Measurements from ENCODE around the gene COBLL1. TPM values are rescaled to one million over a fixed set of nuclear protein-coding genes. Genes with fewer than 3 reads are reported as not detected.
"Not testable (repeated sequence)": the region's sequence is repeated elsewhere in the genome, so short reads cannot be mapped to it uniquely, and the experiment has no call there.

Gene COBLL1
- total and polyA plus RNA-seq, 9 donors = 5.6 to 11.0 (median 7.3) TPM

DNA sequence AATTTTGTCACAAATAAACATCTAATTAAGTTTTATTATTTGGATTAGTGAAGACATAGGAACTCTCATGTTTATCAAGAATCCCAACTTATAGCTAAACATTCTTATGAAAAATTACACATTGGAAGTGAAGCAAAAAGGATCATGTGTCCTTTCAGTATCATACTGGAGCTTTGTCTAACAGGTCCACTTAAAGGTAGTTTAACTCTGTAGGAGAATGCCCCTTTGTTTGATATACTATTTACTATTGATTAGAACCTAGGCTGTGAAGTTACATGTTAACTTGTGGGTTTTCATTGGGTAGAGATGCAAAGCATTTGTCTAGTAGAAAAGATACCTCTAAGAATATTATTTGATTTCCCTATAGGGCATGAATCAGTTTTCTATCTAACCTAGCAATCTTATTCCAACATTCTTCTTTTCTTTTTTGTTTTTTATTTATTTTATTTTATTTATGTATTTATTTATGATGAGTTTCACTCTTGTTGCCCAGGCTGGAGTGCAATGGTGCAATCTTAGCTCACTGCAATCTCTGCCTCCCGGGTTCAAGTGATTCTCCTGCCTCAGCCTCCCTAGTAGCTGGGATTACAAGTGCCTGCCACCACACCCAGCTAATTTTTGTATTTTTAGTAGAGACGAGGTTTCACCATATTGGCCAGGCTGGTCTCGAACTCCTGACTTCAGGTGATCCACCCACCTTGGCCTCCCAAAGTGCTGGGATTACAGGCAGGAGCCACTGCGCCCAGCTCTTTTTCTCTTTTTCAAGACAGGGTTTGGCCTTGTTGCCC lies 18.5 kb upstream of the COBLL1 start:
- WGBS (ENCODE audit: insufficient coverage) = 100% methylated on average over 1 of the region's 4 CpGs
- not testable (repeated sequence) for H3K9me3 ChIP-seq (replicated peaks; ENCODE audit: control insufficient read depth, low read depth, low read length); H3K4me1 ChIP-seq (ENCODE audit: control insufficient read depth, insufficient read depth, low read length); H3K27ac ChIP-seq (ENCODE audit: low read length); H3K27me3 ChIP-seq (ENCODE audit: control insufficient read depth, insufficient read depth, low read length); H3K36me3 ChIP-seq (ENCODE audit: control insufficient read depth, insufficient read depth, low read length); DNase-seq; H3K4me3 ChIP-seq (ENCODE audit: low read length)

- Histone ChIP-seq H3K36me3 (ENCODE audit: control insufficient read depth, insufficient read depth, low read length) (no peaks in the 10 kb centered on the region), H3K27ac (ENCODE audit: low read length) (no peak overlapping the region), H3K27me3 (ENCODE audit: control insufficient read depth, insufficient read depth, low read length) (no peaks in the 10 kb centered on the region), H3K9me3 (replicated peaks; ENCODE audit: control insufficient read depth, low read depth, low read length) (no peaks in the 10 kb centered on the region), H3K4me3 (ENCODE audit: low read length) (no peak overlapping the region), H3K4me1 (ENCODE audit: control insufficient read depth, insufficient read depth, low read length) (no peaks in the 10 kb centered on the region)
- no peak for DNase-seq
- 71% methylated on average over 1 of the region's 2 CpGs for WGBS (ENCODE audit: insufficient coverage)
Observed at GRCh38 chr2:164859251-164859818, 17.7 kb upstream of the COBLL1 start.

DNA sequence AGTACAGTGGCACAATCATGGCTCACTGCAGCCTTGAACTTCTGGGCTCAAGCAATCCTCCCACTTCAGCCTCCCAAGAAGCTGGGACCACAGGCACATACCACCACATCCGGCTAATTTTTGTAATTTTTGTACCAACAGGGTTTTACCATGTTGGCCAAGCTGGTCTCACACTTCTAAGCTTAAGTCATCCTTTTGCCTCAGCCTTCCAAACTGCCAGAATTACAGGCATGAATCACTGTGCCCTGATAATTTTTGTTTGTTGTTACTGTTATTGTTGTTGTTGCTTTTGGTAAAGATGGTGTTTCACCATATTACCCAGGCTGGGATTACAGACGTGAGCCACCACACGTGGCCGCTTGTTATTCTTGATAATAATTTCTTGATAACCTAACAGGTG lies 10.5 kb upstream of the COBLL1 start:
- Histone ChIP-seq H3K4me3 (ENCODE audit: low read length) (no peak overlapping the region), H3K36me3 (ENCODE audit: control insufficient read depth, insufficient read depth, low read length) (no peaks in the 10 kb centered on the region), H3K27me3 (ENCODE audit: control insufficient read depth, insufficient read depth, low read length) (no peaks in the 10 kb centered on the region), H3K4me1 (ENCODE audit: control insufficient read depth, insufficient read depth, low read length) (no peaks in the 10 kb centered on the region), H3K27ac (ENCODE audit: low read length) (no peak overlapping the region), H3K9me3 (replicated peaks; ENCODE audit: control insufficient read depth, low read depth, low read length) (no peaks in the 10 kb centered on the region)
- no CpG with 5 or more reads among the region's 4 CpGs for WGBS (ENCODE audit: insufficient coverage)
- no peak for DNase-seq

GRCh38 chr2:164850235-164850634 lies 8.6 kb upstream of the COBLL1 start:
- no peaks in the 10 kb centered on the region for H3K4me1 ChIP-seq (ENCODE audit: control insufficient read depth, insufficient read depth, low read length)
- no peaks in the 10 kb centered on the region for H3K27me3 ChIP-seq (ENCODE audit: control insufficient read depth, insufficient read depth, low read length)
- DNase-seq = peak; percentile 48
- H3K4me3 ChIP-seq (ENCODE audit: low read length) = no peak overlapping the region
- WGBS (ENCODE audit: insufficient coverage) = no CpG with 5 or more reads among the region's 4 CpGs
- H3K9me3 ChIP-seq (replicated peaks; ENCODE audit: control insufficient read depth, low read depth, low read length) = no peaks in the 10 kb centered on the region
- H3K36me3 ChIP-seq (ENCODE audit: control insufficient read depth, insufficient read depth, low read length) = no peaks in the 10 kb centered on the region
- no peak overlapping the region for H3K27ac ChIP-seq (ENCODE audit: low read length)

DNA sequence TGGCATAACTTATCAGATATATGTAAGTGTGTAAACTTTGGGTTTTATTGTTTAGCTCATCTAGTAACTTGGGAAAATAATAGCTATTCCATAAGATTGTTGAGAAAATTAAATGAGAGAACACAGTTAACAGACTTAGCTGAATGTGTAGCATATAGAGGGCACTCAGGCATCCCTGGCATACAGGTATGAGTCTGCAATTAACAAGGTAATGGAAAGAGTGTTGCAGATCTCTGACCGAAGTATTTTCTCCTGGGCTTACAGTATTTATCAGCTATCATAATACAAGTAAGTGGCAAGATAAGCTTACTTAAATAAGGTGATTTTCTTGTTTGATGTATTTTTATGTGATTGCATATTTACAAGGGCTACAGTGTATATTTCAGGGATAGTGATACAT lies 7.9 kb upstream of the COBLL1 start:
- WGBS (ENCODE audit: insufficient coverage) = no CpG with 5 or more reads among the region's 1 CpG

GRCh38 chr2:164847981-164848741 lies 6.5 kb upstream of the COBLL1 start:
- WGBS (ENCODE audit: insufficient coverage) = no CpG with 5 or more reads among the region's 2 CpGs
- Histone ChIP-seq H3K4me1 (ENCODE audit: control insufficient read depth, insufficient read depth, low read length) (no peaks in the 10 kb centered on the region), H3K27ac (ENCODE audit: low read length) (no peak overlapping the region), H3K4me3 (ENCODE audit: low read length) (no peak overlapping the region), H3K27me3 (ENCODE audit: control insufficient read depth, insufficient read depth, low read length) (no peaks in the 10 kb centered on the region), H3K9me3 (replicated peaks; ENCODE audit: control insufficient read depth, low read depth, low read length) (no peaks in the 10 kb centered on the region), H3K36me3 (ENCODE audit: control insufficient read depth, insufficient read depth, low read length) (no peaks in the 10 kb centered on the region)
- DNase-seq = no peak

More for the DNA sequence above, 7.9 kb upstream of the COBLL1 start:
- no peak overlapping the region for H3K27ac ChIP-seq (ENCODE audit: low read length)
- no peaks in the 10 kb centered on the region for H3K9me3 ChIP-seq (replicated peaks; ENCODE audit: control insufficient read depth, low read depth, low read length)
- no peak overlapping the region for H3K4me3 ChIP-seq (ENCODE audit: low read length)
- no peak for DNase-seq
- H3K36me3 ChIP-seq (ENCODE audit: control insufficient read depth, insufficient read depth, low read length) = no peaks in the 10 kb centered on the region
- no peaks in the 10 kb centered on the region for H3K27me3 ChIP-seq (ENCODE audit: control insufficient read depth, insufficient read depth, low read length)
- H3K4me1 ChIP-seq (ENCODE audit: control insufficient read depth, insufficient read depth, low read length) = no peaks in the 10 kb centered on the region

GRCh38 chr2:164847291-164847690 lies 5.7 kb upstream of the COBLL1 start:
- H3K4me1 ChIP-seq (ENCODE audit: control insufficient read depth, insufficient read depth, low read length) = peaks cover under 1% of the 10 kb centered on the region
- H3K27ac ChIP-seq (ENCODE audit: low read length) = no peak overlapping the region
- H3K36me3 ChIP-seq (ENCODE audit: control insufficient read depth, insufficient read depth, low read length) = no peaks in the 10 kb centered on the region
- no CpG with 5 or more reads among the region's 4 CpGs for WGBS (ENCODE audit: insufficient coverage)
- H3K4me3 ChIP-seq (ENCODE audit: low read length) = no peak overlapping the region
- DNase-seq = no peak
- H3K9me3 ChIP-seq (replicated peaks; ENCODE audit: control insufficient read depth, low read depth, low read length) = no peaks in the 10 kb centered on the region
- H3K27me3 ChIP-seq (ENCODE audit: control insufficient read depth, insufficient read depth, low read length) = no peaks in the 10 kb centered on the region

DNA sequence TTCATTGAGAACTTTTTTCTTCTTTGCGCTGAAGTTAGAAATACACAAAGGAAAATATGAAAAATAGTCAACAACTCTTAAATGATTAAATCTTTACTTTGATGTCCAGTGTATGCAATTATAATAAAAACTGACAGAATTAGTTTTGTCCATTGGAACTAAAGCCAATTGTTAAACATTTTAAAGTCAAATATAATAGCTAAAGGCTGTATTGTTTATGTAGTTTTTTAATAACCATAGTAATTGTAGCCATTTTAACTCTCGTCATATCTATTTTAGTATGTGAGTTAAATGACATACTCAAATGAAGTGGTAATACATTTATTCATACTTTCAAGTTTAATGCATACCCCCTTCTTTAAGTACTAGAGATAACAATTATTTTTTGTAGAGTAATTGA lies 4.7 kb upstream of the COBLL1 start:
- Histone ChIP-seq H3K36me3 (ENCODE audit: control insufficient read depth, insufficient read depth, low read length) (no peaks in the 10 kb centered on the region), H3K27ac (ENCODE audit: low read length) (no peak overlapping the region), H3K4me3 (ENCODE audit: low read length) (no peak overlapping the region), H3K4me1 (ENCODE audit: control insufficient read depth, insufficient read depth, low read length) (peaks cover 3% of the 10 kb centered on the region), H3K9me3 (replicated peaks; ENCODE audit: control insufficient read depth, low read depth, low read length) (no peaks in the 10 kb centered on the region), H3K27me3 (ENCODE audit: control insufficient read depth, insufficient read depth, low read length) (no peaks in the 10 kb centered on the region)
- no CpG with 5 or more reads among the region's 2 CpGs for WGBS (ENCODE audit: insufficient coverage)
- DNase-seq = no peak

DNA sequence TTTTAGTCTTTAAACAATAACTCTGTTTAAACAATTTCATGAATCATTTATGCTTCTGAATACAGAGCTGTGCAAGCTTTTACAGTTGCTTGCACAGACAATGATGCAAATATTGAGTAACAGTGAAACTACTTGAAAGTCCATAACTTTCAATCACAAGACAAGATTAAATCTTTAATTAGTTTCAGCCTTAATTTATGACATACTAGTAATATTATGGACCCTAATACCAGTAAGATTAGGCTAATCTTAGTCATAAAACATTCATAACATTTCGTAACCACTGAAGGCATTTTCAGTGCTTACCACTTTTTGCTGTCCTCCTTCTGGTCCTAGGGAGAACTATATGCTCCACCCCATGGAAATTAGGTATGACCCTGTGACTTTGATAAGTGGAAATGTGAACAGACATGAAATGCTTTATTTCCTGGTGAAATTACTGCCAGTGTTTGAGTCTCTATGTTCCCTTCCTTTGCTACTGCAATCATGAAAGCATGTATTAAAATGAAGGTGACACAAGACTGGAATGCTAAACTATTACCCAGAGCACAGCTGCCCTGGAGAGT lies 1.8 kb upstream of the COBLL1 start:
- H3K27ac ChIP-seq (ENCODE audit: low read length) = no peak overlapping the region
- peaks cover 4% of the 10 kb centered on the region for H3K27me3 ChIP-seq (ENCODE audit: control insufficient read depth, insufficient read depth, low read length)
- peaks cover 8% of the 10 kb centered on the region for H3K4me1 ChIP-seq (ENCODE audit: control insufficient read depth, insufficient read depth, low read length)
- H3K9me3 ChIP-seq (replicated peaks; ENCODE audit: control insufficient read depth, low read depth, low read length) = no peaks in the 10 kb centered on the region
- H3K4me3 ChIP-seq (ENCODE audit: low read length) = no peak overlapping the region
- no peaks in the 10 kb centered on the region for H3K36me3 ChIP-seq (ENCODE audit: control insufficient read depth, insufficient read depth, low read length)
- WGBS (ENCODE audit: insufficient coverage) = no CpG with 5 or more reads among the region's 1 CpG
- DNase-seq = no peak

GRCh38 chr2:164842624-164842966 lies 972 bp upstream of the COBLL1 start:
- peaks cover 4% of the 10 kb centered on the region for H3K27me3 ChIP-seq (ENCODE audit: control insufficient read depth, insufficient read depth, low read length)
- no peaks in the 10 kb centered on the region for H3K9me3 ChIP-seq (replicated peaks; ENCODE audit: control insufficient read depth, low read depth, low read length)
- peaks cover 8% of the 10 kb centered on the region for H3K4me1 ChIP-seq (ENCODE audit: control insufficient read depth, insufficient read depth, low read length)
- 100% methylated on average over 1 of the region's 8 CpGs for WGBS (ENCODE audit: insufficient coverage)
- H3K27ac ChIP-seq (ENCODE audit: low read length) = no peak overlapping the region
- no peak for DNase-seq
- H3K4me3 ChIP-seq (ENCODE audit: low read length) = peak overlapping the region; percentile 80
- no peaks in the 10 kb centered on the region for H3K36me3 ChIP-seq (ENCODE audit: control insufficient read depth, insufficient read depth, low read length)

All from muscle of leg (tissue), 11 donors.